OCI-LY3 (cell line): Measurements from ENCODE around the gene DHDH.
"Not testable (repeated sequence)": the region's sequence is repeated elsewhere in the genome, so short reads cannot be mapped to it uniquely, and the experiment has no call there.

Experiments used
- H2AFZ ChIP-seq: fragments of 200-600, 300-600 bp; shearing (Covaris generic); 2 replicates; pipeline ENCODE4 v1.6.0; 2014; ENCODE audit warnings: antibody characterized with exemption, low read depth, low read length
- H3K27ac ChIP-seq: fragments of 200-600, 300-600 bp; sonication (generic); 2 replicates; pipeline ENCODE4 v1.5.1; 2014; ENCODE audit warnings: mild to moderate bottlenecking, low read length, moderate library complexity, mixed read lengths
- H3K27me3 ChIP-seq: fragments of 200-600, 300-600 bp; sonication (generic); 2 replicates; pipeline ENCODE4 v1.6.1; 2014; ENCODE audit warnings: low read depth, low read length, mixed read lengths
- H3K36me3 ChIP-seq: fragments of 200-600, 300-600 bp; sonication (generic); replicated peaks from 2 replicates; pipeline ENCODE3; 2014; ENCODE audit warnings: low read depth, low read length, mixed read lengths
- H3K4me1 ChIP-seq: fragments of 300-600, 200-600 bp; sonication (generic); 2 replicates; pipeline ENCODE4 v1.6.1; 2014; ENCODE audit warnings: low read length, mixed read lengths
- H3K4me2 ChIP-seq: fragments of 200-600, 300-600 bp; sonication (generic); 2 replicates; pipeline ENCODE4 v1.6.1; 2014; ENCODE audit warnings: low read length, mixed read lengths
- H3K4me3 ChIP-seq: fragments of 300-600, 200-600 bp; sonication (generic); 2 replicates; pipeline ENCODE4 v1.5.1; 2014; ENCODE audit warnings: antibody characterized with exemption, mild to moderate bottlenecking, low read length, moderate library complexity
- H3K79me2 ChIP-seq: fragments of 300-600, 200-600 bp; shearing (Covaris generic); 2 replicates; pipeline ENCODE4 v1.6.1; 2014; ENCODE audit warnings: mild to moderate bottlenecking, low read length, mixed read lengths
- H3K9ac ChIP-seq: fragments of 300-600, 200-600 bp; shearing (Covaris generic); 2 replicates; pipeline ENCODE4 v1.6.0; 2014; ENCODE audit warnings: mild to moderate bottlenecking, low read length, moderate library complexity
- H3K9me3 ChIP-seq: fragments of 200-600, 300-600 bp; shearing (Covaris generic); 2 replicates; pipeline ENCODE4 v1.6.1; 2014; ENCODE audit warnings: low read length, mixed read lengths; ENCODE audit not compliant: insufficient read depth
- H4K20me1 ChIP-seq: fragments of 200-600, 300-600 bp; sonication (generic); 2 replicates; pipeline ENCODE4 v1.6.1; 2016; ENCODE audit warnings: low read length, mixed read lengths; ENCODE audit not compliant: insufficient read depth
- CTCF ChIP-seq: fragments of 200-600, 300-600 bp; sonication (generic); IDR thresholded peaks from 2 replicates; pipeline ENCODE4 v1.5.1; 2014; ENCODE audit warnings: antibody characterized with exemption, low read length, low read depth
- EZH2phosphoT487 ChIP-seq: fragments of 200-600 bp; shearing (Covaris generic); IDR thresholded peaks from 2 replicates; pipeline ENCODE4 v1.6.1; 2018; ENCODE audit warnings: antibody characterized with exemption, mixed run types, low read depth

The DHDH gene

GRCh38 chr19:48921721-48922500 lies 11.6 kb upstream of the DHDH start:
- Histone ChIP-seq H4K20me1 (no peaks in the 10 kb centered on the region), H3K9me3 (no peaks in the 10 kb centered on the region), H3K9ac (no peak overlapping the region), H3K4me2 (no peak overlapping the region), H3K4me3 (no peak overlapping the region), H3K27me3 (no peaks in the 10 kb centered on the region), H2AFZ (no peak overlapping the region), H3K27ac (no peak overlapping the region), H3K4me1 (peaks cover 5% of the 10 kb centered on the region; the same call in 1 of the 2 replicates), H3K36me3 (peaks cover 6% of the 10 kb centered on the region), H3K79me2 (no peaks in the 10 kb centered on the region)
- TF ChIP-seq CTCF: no peak
- no peak for TF ChIP-seq EZH2phosphoT487

DNA sequence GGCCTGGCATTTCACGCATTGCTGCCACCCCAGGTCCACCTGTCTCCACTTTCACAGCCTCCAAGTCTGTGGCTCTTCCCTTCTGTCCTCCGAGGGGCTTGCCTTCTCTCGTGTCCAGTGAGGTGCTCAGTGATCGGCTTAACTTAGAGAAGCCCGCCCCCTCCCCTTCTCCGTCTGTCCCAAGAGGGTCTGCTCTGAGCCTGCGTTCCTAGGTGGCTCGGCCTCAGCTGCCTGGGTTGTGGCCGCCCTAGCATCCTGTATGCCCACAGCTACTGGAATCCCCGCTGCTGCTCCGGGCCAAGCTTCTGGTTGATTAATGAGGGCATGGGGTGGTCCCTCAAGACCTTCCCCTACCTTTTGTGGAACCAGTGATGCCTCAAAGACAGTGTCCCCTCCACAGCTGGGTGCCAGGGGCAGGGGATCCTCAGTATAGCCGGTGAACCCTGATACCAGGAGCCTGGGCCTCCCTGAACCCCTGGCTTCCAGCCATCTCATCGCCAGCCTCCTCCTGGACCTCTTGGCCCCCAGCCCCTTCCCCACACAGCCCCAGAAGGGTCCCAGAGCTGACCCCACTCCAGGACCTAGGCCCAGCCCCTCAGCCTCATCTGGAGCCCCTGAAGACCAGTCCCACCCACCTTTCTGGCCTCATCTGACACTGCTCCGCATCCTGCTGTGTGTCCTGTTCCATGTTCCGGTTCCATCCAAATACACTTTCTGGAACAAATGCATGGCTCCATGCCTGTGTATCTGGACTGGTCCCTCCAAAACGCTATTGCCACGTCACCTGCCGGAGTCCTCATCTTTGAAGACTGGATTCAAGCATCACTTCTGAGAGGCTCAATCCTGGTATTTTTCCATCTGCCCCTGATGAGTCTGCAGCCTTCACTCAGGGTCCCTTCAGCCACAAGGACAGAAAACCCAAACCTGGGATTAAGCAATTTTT lies 10.7 kb upstream of the DHDH start:
- Histone ChIP-seq H3K4me2 (no peak overlapping the region), H3K9me3 (no peaks in the 10 kb centered on the region), H4K20me1 (no peaks in the 10 kb centered on the region), H3K4me1 (peaks cover 5% of the 10 kb centered on the region; the same call in 1 of the 2 replicates), H2AFZ (no peak overlapping the region), H3K4me3 (no peak overlapping the region), H3K36me3 (peaks cover 6% of the 10 kb centered on the region), H3K79me2 (no peaks in the 10 kb centered on the region), H3K9ac (no peak overlapping the region), H3K27ac (no peak overlapping the region), H3K27me3 (no peaks in the 10 kb centered on the region)
- TF ChIP-seq CTCF: no peak
- no peak for TF ChIP-seq EZH2phosphoT487

GRCh38 chr19:48925240-48925843 lies 8.2 kb upstream of the DHDH start:
- Histone ChIP-seq H3K4me3 (no peak overlapping the region), H2AFZ (no peak overlapping the region), H3K4me2 (no peak overlapping the region), H3K4me1 (no peaks in the 10 kb centered on the region), H3K27me3 (no peaks in the 10 kb centered on the region), H3K79me2 (no peaks in the 10 kb centered on the region), H3K27ac (no peak overlapping the region), H4K20me1 (no peaks in the 10 kb centered on the region), H3K36me3 (peaks cover 6% of the 10 kb centered on the region), H3K9me3 (no peaks in the 10 kb centered on the region), H3K9ac (no peak overlapping the region)
- no peak for TF ChIP-seq CTCF
- no peak for TF ChIP-seq EZH2phosphoT487

DNA sequence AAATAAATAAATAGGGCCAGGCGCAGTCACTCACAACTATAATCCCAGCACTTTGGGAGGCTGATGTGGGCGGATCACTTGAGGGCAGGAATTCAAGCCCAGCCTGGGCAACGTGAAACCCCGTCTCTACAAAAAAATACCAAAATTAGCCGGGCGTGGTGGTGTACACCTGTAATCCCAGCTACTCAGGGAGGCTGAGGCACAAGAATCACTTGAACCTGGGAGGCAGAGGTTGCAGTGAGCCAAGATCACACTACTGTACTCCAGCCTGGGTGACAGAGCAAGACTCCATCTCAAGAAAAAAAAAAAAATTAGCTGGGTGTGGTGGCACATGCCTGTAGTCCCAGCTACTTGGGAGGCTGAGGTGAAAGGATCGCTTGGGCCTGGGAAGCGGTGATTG lies 7.6 kb upstream of the DHDH start:
- not testable (repeated sequence) for H3K9ac ChIP-seq, H3K36me3 ChIP-seq

More for the DNA sequence above, 7.6 kb upstream of the DHDH start:
- not testable (repeated sequence) for H3K4me3 ChIP-seq, H3K9me3 ChIP-seq, H4K20me1 ChIP-seq, H3K27ac ChIP-seq, H3K4me2 ChIP-seq, H3K79me2 ChIP-seq, H2AFZ ChIP-seq, H3K4me1 ChIP-seq, H3K27me3 ChIP-seq
